ENCODE measurements around the gene PARD3.

The PARD3 gene

GRCh38 chr10:34537629-34538231, 277.4 kb downstream of the PARD3 start:
- no peak for DNase-seq (ENCODE audit: low spot score)

GRCh38 chr10:34535872-34536271, 279.2 kb downstream of the PARD3 start:
- DNase-seq (ENCODE audit: low spot score) = no peak

GRCh38 chr10:34530778-34531177, 284.3 kb downstream of the PARD3 start:
- DNase-seq (ENCODE audit: low spot score) = no peak

- no peak for DNase-seq (ENCODE audit: low spot score)
Observed at GRCh38 chr10:34528320-34528719, 286.8 kb downstream of the PARD3 start.

- no peak for DNase-seq (ENCODE audit: low spot score)
Observed at GRCh38 chr10:34526758-34527730, 288.1 kb downstream of the PARD3 start.

GRCh38 chr10:34526186-34526585, 288.9 kb downstream of the PARD3 start:
- no peak for DNase-seq (ENCODE audit: low spot score)

GRCh38 chr10:34524369-34525091, 290.6 kb downstream of the PARD3 start:
- DNase-seq (ENCODE audit: low spot score) = no peak

GRCh38 chr10:34523017-34523767, 291.9 kb downstream of the PARD3 start:
- DNase-seq (ENCODE audit: low spot score) = no peak

- DNase-seq (ENCODE audit: low spot score) = peak; percentile 56
Observed at GRCh38 chr10:34522546-34522945, 292.6 kb downstream of the PARD3 start.

- no peak for DNase-seq (ENCODE audit: low spot score)
Observed at GRCh38 chr10:34520510-34520909, 294.6 kb downstream of the PARD3 start.

- DNase-seq (ENCODE audit: low spot score) = no peak
Observed at GRCh38 chr10:34520084-34520483, 295.0 kb downstream of the PARD3 start.

GRCh38 chr10:34514290-34514689, 300.8 kb downstream of the PARD3 start:
- DNase-seq (ENCODE audit: low spot score) = no peak

GRCh38 chr10:34513636-34514035, 301.5 kb downstream of the PARD3 start:
- DNase-seq (ENCODE audit: low spot score) = no peak

GRCh38 chr10:34507217-34507616, 307.9 kb downstream of the PARD3 start:
- no peak for DNase-seq (ENCODE audit: low spot score)

GRCh38 chr10:34506786-34507185, 308.3 kb downstream of the PARD3 start:
- DNase-seq (ENCODE audit: low spot score) = no peak

GRCh38 chr10:34505338-34505737, 309.8 kb downstream of the PARD3 start:
- DNase-seq (ENCODE audit: low spot score) = no peak

GRCh38 chr10:34504534-34504933, 310.6 kb downstream of the PARD3 start:
- DNase-seq (ENCODE audit: low spot score) = no peak

GRCh38 chr10:34503704-34504103, 311.4 kb downstream of the PARD3 start:
- DNase-seq (ENCODE audit: low spot score) = no peak

- no peak for DNase-seq (ENCODE audit: low spot score)
Observed at GRCh38 chr10:34499612-34500279, 315.4 kb downstream of the PARD3 start.

GRCh38 chr10:34498821-34499220, 316.3 kb downstream of the PARD3 start:
- DNase-seq (ENCODE audit: low spot score) = no peak

GRCh38 chr10:34495938-34496337, 319.2 kb downstream of the PARD3 start:
- DNase-seq (ENCODE audit: low spot score) = no peak
